IMR-90 (cell line): ENCODE measurements around the gene SIGLEC12.

Experiments
- BHLHE40 ChIP-seq: fragments of 150-350 bp; IDR thresholded peaks from 2 replicates; pipeline ENCODE4 v1.6.1; 2016; ENCODE audit warnings: mild to moderate bottlenecking, low read depth, low read length
- CTCF ChIP-seq: conservative IDR thresholded peaks from 2 replicates; pipeline ENCODE4 v1.5.1; 2012; ENCODE audit warnings: mild to moderate bottlenecking, low read depth, low read length, improper control_type of control experiment
- ELK1 ChIP-seq: fragments of 150-350 bp; IDR thresholded peaks from 2 replicates; pipeline ENCODE4 v1.6.1; 2016; ENCODE audit warnings: low read depth, mild to moderate bottlenecking, low read length, moderate library complexity, borderline replicate concordance
- POLR2A ChIP-seq: IDR thresholded peaks from 2 replicates; pipeline ENCODE4 v1.6.1; 2012; ENCODE audit warnings: mild to moderate bottlenecking, low read depth, low read length
- RCOR1 ChIP-seq: IDR thresholded peaks from 2 replicates; pipeline ENCODE4 v1.6.1; 2012; ENCODE audit warnings: mild to moderate bottlenecking, low read length, improper control_type of control experiment; ENCODE audit not compliant: insufficient replicate concordance
- RFX5 ChIP-seq: IDR thresholded peaks from 2 replicates; pipeline ENCODE4 v1.8.0; 2012; ENCODE audit warnings: low read depth, mild to moderate bottlenecking, low read length, moderate library complexity

GRCh38 chr19:51490676-51491075 is 10.9 kb downstream of the SIGLEC12 start:
- TF ChIP-seq CTCF (no peak), POLR2A (no peak), ELK1 (no peak), RCOR1 (no peak), RFX5 (no peak), BHLHE40 (no peak)
